ENCODE measurements around the gene OR2T27. TPM values are rescaled to one million over a fixed set of nuclear protein-coding genes. Genes with fewer than 3 reads are reported as not detected.
"Not testable (repeated sequence)": the region's sequence is repeated elsewhere in the genome, so short reads cannot be mapped to it uniquely, and the experiment has no call there.

Gene OR2T27
- total RNA-seq, 1 donor from 2014 or later = not detected

- DNase-seq (ENCODE audit: missing footprints); ATAC-seq; intact Hi-C loops (cut with DNase I): not testable (repeated sequence)
Measured at GRCh38 chr1:248642971-248643651, 12.2 kb downstream of the OR2T27 start.

- DNase-seq (ENCODE audit: missing footprints); intact Hi-C loops (cut with DNase I); ATAC-seq: not testable (repeated sequence)
Measured at GRCh38 chr1:248641583-248641982, 13.7 kb downstream of the OR2T27 start.

DNA sequence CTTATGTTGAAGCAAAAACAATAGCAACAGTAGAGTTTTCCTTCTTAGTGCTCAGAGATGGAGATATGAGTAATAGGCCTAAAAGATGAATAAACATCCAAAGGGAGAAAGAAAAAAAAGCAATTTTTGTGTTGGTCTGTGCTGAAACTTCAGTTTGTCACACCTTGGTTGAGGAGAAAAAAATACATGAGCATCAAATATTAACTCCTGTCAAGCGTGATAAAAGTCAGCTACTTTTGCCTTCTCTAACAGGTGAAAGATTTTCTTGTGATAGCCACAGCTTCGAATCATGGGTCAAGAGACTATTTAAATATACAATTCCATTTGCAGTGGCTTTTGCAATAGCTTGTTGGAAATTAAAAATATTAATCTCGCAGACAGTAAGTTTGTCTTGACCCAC, 14.4 kb downstream of the OR2T27 start:
- ATAC-seq; intact Hi-C loops (cut with DNase I); DNase-seq (ENCODE audit: missing footprints): not testable (repeated sequence)

DNA sequence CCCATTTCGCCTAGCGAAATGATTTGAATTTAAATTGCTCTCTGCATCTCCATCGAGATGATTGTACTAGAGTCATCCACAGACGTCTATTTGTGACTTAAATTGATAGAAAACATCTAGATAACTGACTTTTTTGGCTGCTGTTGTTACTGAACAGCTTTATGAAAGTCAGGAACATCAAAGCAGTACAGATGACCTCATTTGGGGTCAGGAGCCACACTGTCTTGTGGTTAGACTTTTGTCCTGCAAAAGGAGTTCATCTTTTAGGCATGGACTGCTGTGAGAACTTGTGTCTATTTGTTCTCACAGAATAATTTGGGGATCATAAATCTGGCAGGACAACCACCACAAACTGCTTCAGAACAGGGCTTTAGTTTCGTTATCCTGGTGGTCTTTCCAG, 15.7 kb downstream of the OR2T27 start:
- intact Hi-C loops (cut with DNase I); DNase-seq (ENCODE audit: missing footprints); ATAC-seq: not testable (repeated sequence)

DNA sequence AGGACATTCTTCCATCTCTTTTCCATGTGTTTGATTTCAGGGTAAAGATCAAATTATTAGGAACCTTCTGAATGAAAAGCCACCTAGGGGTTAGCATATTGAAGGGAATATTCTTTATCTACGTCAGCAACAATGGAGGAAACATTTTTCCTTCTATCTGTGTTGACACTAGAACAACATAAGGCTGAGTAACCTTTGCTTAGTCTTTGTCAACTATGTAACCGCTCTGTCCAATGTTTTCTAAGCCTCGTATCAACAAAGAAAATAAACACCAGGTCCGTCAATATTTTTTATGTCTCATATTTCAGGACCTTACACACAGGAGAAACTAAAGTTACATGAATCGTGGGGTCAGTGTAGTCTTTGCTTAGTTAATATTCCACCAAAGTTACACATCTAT, 18.7 kb downstream of the OR2T27 start:
- intact Hi-C loops (cut with DNase I) = not testable (repeated sequence)

DNA sequence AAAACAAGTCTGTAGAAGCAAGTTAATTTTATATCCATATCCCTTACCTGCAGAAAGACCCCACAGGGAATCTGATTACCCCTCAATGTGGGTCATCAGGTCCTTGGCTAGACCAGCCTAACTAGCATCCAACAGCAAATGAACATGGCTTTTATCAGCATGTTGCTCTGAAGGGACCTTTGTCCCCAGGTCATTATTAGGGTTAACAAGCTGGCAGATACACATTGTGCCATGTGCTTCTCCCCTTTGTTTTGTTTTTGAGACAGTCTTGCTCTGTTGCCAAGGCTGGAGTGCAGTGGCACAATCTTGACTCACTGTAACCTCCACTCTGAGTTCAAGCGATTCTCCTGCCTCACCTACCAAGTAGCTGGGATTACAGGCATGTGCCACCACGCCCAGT, 20.3 kb downstream of the OR2T27 start, which contains the start of gene OR2T11:
TSS of gene OR2T11 (minus strand) at position 101 of the 400 bp plus-strand sequence. CDS start 7,963 bp downstream, outside the sequence.
- DNase-seq (ENCODE audit: missing footprints); ATAC-seq; intact Hi-C loops (cut with DNase I): not testable (repeated sequence)

More for the DNA sequence above, 18.7 kb downstream of the OR2T27 start:
- not testable (repeated sequence) for ATAC-seq; DNase-seq (ENCODE audit: missing footprints)

DNA sequence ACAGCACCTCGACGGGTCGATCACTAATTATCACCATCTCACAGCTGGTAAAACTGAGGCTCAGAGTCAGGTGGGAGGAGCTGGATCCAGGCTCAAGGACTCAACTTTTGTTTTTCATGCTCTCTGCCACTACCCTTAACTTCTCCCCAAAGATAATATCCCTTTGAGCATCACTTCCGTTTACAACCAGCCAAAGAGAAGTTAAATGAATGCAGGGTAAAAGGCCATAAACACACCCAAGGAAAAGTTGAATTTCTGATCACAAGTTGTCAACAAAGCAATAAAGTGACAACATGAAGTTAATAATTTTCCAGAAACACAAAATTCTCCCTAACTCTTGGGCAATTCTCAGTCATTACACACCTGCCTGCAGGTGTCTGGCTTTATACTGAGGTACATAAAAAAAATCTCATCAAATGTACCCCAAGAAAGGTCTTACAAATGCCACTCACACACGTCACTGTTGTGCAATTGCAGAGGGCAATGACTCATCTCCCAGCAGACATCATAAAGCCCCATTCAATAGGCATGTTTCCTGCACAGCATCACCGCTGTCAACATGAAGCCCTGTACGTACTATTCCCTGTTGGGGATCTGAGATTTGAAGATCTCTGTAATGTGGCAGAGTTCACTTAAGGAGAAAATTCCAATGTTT, 23.8 kb downstream of the OR2T27 start:
- intact Hi-C loops (cut with DNase I) = no loop called here
- no peak for ATAC-seq
- DNase-seq (ENCODE audit: missing footprints) = no peak

DNA sequence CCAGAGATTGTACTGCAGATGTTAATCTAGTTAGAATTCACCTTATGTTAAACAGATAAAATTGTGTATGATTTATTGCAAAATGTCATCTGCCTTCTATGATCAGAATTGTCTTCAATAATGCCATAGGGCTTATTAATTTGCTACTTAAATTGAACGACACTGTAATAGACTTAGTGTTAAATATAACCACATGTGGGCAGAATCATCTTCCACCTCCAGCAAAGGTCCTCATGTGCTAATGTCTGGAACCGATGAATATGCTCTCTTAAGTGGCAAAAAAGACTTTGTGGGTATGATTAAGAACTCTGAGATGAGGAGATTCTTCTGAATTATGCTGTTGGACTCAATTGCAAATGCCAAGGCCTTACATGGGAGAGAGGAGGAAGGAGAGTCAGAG, 24.8 kb downstream of the OR2T27 start:
- DNase-seq (ENCODE audit: missing footprints) = no peak
- intact Hi-C loops (cut with DNase I) = no loop called here
- ATAC-seq = no peak

DNA sequence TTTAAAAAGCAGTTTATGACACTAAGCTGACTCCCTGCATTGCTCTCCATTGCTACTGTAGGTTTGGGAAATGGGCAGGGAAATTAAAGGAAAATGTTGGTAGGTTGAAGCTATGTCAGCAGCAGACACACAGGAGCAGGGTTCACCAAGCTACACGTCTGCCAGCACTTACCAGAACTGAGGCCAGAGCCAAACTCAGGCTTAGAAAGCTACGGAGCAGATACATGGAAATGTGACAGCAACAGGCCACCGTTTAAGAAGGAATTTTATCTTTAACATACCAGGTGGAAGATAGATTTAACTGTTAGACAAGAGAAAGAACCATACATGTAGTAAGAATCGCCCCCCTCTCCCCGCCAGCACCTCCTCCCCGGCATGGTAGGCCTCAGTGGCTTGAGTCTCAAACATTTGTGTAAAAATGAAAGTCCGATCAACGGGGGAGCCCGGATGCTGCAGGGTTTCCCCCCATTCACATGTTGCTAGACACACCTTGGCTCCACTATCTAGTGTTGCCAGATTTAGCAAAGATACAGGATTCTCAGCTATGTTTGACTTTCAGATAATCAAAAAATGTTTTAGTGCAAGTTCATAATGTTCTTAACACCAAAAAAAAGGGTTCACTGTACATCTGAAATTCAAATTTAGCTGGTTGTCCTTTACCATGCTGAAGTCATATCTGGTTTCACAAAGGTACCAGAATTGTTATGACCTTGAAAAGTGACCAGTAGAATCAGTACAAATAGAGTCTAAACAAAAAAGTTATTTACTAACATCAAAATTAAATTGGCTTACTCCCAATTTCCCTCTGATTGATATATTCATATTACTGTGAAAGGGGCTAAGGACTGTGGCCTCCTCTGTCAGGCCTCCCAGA, 27.1 kb downstream of the OR2T27 start:
- DNase-seq (ENCODE audit: missing footprints) = no peak
- intact Hi-C loops (cut with DNase I) = no loop called here
- ATAC-seq = no peak

- intact Hi-C loops (cut with DNase I) = loop anchor here (2.0 kb wide), 1 partner anchor 183 kb away; no protein-coding TSS in a partner anchor
- DNase-seq (ENCODE audit: missing footprints) = no peak
- no peak for ATAC-seq
Measured at GRCh38 chr1:248625971-248626370, 29.4 kb downstream of the OR2T27 start.

- DNase-seq (ENCODE audit: missing footprints) (no peak), ATAC-seq (no peak)
- intact Hi-C loops (cut with DNase I) = loop anchor here (2.0 kb wide), 1 partner anchor 184 kb away; no protein-coding TSS in a partner anchor
Measured at GRCh38 chr1:248625166-248625565, 30.2 kb downstream of the OR2T27 start.

DNA sequence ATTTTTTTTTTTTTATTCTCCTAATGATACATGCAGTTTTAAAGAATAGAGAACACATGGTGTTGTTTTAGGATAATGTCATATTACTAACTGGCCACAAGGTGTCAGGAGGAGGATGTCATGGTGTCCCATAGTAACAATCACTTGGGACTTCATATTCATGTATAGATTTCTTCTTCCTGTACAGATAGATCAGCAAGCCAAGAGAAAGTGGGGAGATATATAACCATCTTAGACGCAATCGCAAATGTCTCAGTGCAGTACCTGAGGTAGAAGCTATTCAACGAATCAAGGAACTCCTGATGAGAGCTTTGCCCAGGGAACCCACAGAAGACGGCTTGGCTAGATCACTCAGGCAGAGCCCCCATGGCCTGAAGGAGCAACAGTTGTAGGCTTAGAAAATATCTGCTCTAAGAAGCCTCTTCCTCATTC, 32.7 kb downstream of the OR2T27 start:
- ATAC-seq = no peak
- intact Hi-C loops (cut with DNase I) = no loop called here

DNA sequence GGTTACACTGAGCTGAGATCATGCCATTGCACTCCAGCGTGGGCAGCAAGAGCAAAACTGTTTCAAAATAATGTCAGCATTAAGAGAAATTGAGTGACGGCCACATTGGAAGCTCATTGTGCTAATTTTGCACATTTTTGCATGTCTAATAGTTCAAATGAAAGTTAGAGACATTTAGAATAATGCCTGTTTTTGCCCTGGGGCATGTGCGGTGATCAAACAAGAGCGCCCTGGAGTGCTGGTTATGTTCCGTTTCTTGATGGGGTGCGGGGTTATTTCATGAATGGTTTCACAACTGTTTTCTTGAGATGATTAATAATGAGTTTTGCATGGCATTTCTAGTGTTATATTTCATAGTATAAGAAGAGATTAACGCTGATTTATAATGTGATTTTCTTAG, 33.6 kb downstream of the OR2T27 start:
- ATAC-seq (no peak), DNase-seq (ENCODE audit: missing footprints) (no peak)
- intact Hi-C loops (cut with DNase I) = no loop called here

More for the DNA sequence above, 32.7 kb downstream of the OR2T27 start:
- no peak for DNase-seq (ENCODE audit: missing footprints)

DNA sequence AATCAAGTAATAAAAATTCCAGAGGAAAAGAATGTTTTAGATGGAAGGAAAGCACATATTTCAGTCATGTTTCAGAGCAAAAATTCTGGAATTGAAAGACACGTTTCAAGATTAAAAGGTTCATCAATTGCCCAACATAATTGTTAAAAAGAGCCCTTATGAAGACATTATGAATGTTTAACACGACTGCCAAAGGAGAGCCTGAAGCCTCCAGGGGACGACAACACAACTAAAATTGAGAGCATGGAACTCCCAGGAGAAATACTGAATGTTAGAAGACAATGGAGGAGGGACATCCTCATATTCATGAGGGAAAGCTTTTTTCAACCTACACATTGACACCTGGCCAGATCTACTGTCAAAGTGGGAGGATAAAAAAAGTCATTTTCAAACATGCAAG, 36.5 kb downstream of the OR2T27 start:
- intact Hi-C loops (cut with DNase I) = no loop called here
- DNase-seq (ENCODE audit: missing footprints) (peak; percentile 62), ATAC-seq (no peak)

DNA sequence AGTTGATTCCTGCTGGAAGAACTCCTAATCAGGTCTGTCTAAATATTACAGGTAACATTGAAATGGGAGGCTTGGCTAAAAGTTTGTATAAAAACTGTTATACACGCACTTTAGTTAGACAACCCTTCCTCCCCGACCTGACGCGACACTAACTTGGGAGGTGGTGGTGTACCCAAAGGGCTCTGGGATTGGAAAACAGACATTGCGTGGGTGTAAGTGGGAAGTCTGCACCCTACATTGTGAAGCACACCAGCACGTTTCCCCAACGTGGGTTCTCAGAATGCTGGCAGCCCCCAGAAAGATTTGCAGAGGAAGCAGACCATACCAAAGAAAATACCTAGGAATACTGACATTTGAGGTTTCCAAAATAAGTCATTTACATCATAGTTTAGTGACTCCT, 37.2 kb downstream of the OR2T27 start:
- no peak for ATAC-seq
- intact Hi-C loops (cut with DNase I) = no loop called here
- DNase-seq (ENCODE audit: missing footprints) = no peak

DNA sequence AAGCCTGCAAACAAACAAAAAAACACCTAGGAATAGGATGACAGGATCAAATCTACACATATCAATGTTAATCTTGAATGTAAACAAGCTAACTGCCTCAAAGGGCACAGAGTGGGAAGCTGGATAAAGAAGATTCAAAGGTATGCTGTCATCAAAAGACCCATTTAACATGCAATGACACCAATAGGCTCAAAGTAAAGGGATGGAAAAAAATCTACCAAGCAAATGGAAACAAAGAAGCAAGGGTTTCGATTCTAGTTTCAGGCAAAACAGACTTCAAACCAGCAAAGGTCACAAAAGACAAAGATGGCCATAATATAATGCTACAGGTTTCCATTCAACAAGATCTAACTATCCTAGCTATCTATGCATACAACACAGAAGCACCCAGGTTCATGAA, 41.6 kb downstream of the OR2T27 start:
- intact Hi-C loops (cut with DNase I) = no loop called here
- ATAC-seq (no peak), DNase-seq (ENCODE audit: missing footprints) (no peak)

GRCh38 chr1:248611883-248612414, 43.4 kb downstream of the OR2T27 start:
- DNase-seq (ENCODE audit: missing footprints) = no peak
- ATAC-seq = no peak
- intact Hi-C loops (cut with DNase I) = no loop called here

DNA sequence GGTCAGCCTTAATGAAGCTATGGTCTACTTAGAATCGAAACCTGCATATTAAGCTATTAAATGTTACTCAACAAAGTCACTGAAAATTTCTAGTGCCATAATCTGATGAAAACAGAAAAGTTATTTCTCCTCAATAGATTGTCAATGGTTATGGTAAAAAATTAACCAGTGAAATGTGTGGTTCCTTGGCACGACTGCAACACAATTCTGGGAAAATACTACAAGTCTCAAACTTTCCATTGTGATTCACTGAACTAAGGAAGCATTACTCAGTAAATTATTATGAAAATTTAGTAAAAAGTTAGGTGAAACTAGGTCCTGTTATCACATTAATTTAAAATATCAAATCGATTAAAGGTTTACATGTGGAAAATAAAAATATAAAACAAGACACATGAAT, 45.0 kb downstream of the OR2T27 start:
- intact Hi-C loops (cut with DNase I) = no loop called here
- ATAC-seq (no peak), DNase-seq (ENCODE audit: missing footprints) (no peak)
